ENCODE results near the gene RAD51B. TPM values are rescaled to one million over a fixed set of nuclear protein-coding genes. Genes with fewer than 3 reads are reported as not detected.

The RAD51B gene
- total RNA-seq, 4 donors from 2014 or later, result 6.2 to 39.9 (median 12.9) TPM

GRCh38 chr14:68523326-68523610 is 703.7 kb downstream of the RAD51B start:
- Histone ChIP-seq H3K4me3 (no peak overlapping the region), H3K9me3 (no peaks in the 10 kb centered on the region), H3K4me1 (peaks cover 52 to 89% (median 66%) of the 10 kb centered on the region in 3 donors), H3K27me3 (no peaks in the 10 kb centered on the region), H3K36me3 (no peaks in the 10 kb centered on the region), H3K27ac (peak overlapping the region; percentile 80 to 90 (median 88))
- intact Hi-C loops (cut with DNase I), result no loop called here
- WGBS, 2 donors, result 66 to 73% methylated on average over 4 of the region's 4 CpGs
- TF ChIP-seq POLR2A (IDR thresholded peaks at IDR 0.05) (no peak), CTCF (IDR thresholded peaks at IDR 0.05) (no peak)
- no peak for DNase-seq

- H3K4me3 ChIP-seq, result no peak overlapping the region
- intact Hi-C loops (cut with DNase I), result no loop called here
- no peaks in the 10 kb centered on the region for H3K36me3 ChIP-seq
- WGBS, 2 donors, result 68 to 69% methylated on average over 12 of the region's 12 CpGs
- H3K27ac ChIP-seq, result peak overlapping the region; percentile 80 to 90 (median 88)
- DNase-seq, result no peak
- no peaks in the 10 kb centered on the region for H3K27me3 ChIP-seq
- peak in 3 of 6 experiments; percentile 22 to 39 (median 31) for TF ChIP-seq CTCF (IDR thresholded peaks at IDR 0.05)
- TF ChIP-seq POLR2A (IDR thresholded peaks at IDR 0.05), result no peak
- H3K9me3 ChIP-seq, result peaks cover 0 to under 1% (median 0%) of the 10 kb centered on the region in 3 donors
- H3K4me1 ChIP-seq, result peaks cover 46 to 82% (median 57%) of the 10 kb centered on the region in 3 donors
Observed at GRCh38 chr14:68523989-68524725, 704.6 kb downstream of the RAD51B start.

- Histone ChIP-seq H3K4me1 (peaks cover 45 to 69% (median 46%) of the 10 kb centered on the region in 3 donors), H3K4me3 (no peak overlapping the region), H3K9me3 (peaks cover 0 to 11% (median 6%) of the 10 kb centered on the region in 3 donors), H3K27me3 (no peaks in the 10 kb centered on the region), H3K27ac (peak overlapping the region; percentile 4 to 89 (median 76)), H3K36me3 (no peaks in the 10 kb centered on the region)
- no peak for DNase-seq
- WGBS, 2 donors, result 100% methylated on average over 4 of the region's 4 CpGs
- TF ChIP-seq CTCF (IDR thresholded peaks at IDR 0.05) (no peak), POLR2A (IDR thresholded peaks at IDR 0.05) (no peak)
- intact Hi-C loops (cut with DNase I), result no loop called here
Observed at GRCh38 chr14:68525516-68525915, 705.9 kb downstream of the RAD51B start.

- intact Hi-C loops (cut with DNase I), result no loop called here
- DNase-seq, result no peak
- Histone ChIP-seq H3K27ac (peak overlapping the region; percentile 65 to 89 (median 80)), H3K4me3 (no peak overlapping the region), H3K27me3 (no peaks in the 10 kb centered on the region), H3K36me3 (no peaks in the 10 kb centered on the region), H3K4me1 (peaks cover 38 to 58% (median 40%) of the 10 kb centered on the region in 3 donors), H3K9me3 (peaks cover 0 to 19% (median 16%) of the 10 kb centered on the region in 3 donors)
- WGBS, 2 donors, result 72 to 80% methylated on average over 3 to 7 of the region's 8 CpGs
- no peak for TF ChIP-seq POLR2A (IDR thresholded peaks at IDR 0.05)
- TF ChIP-seq CTCF (IDR thresholded peaks at IDR 0.05), result no peak
Observed at GRCh38 chr14:68526512-68527091, 707.0 kb downstream of the RAD51B start.

- 91 to 100% methylated on average over 1 of the region's 1 CpG for WGBS, 2 donors
- peaks cover 0 to 25% (median 16%) of the 10 kb centered on the region in 3 donors for H3K9me3 ChIP-seq
- H3K4me3 ChIP-seq, result no peak overlapping the region
- H3K27ac ChIP-seq, result peak overlapping the region; percentile 65 to 89 (median 80)
- no peak for TF ChIP-seq POLR2A (IDR thresholded peaks at IDR 0.05)
- TF ChIP-seq CTCF (IDR thresholded peaks at IDR 0.05), result no peak
- no peaks in the 10 kb centered on the region for H3K27me3 ChIP-seq
- no peak for DNase-seq
- intact Hi-C loops (cut with DNase I), result no loop called here
- no peaks in the 10 kb centered on the region for H3K36me3 ChIP-seq
- peaks cover 32 to 51% (median 32%) of the 10 kb centered on the region in 3 donors for H3K4me1 ChIP-seq
Observed at GRCh38 chr14:68527329-68527851, 707.8 kb downstream of the RAD51B start.
